IPS-15b (cell line): ENCODE data around the gene FABP2.
"Not testable (repeated sequence)": the region's sequence is repeated elsewhere in the genome, so short reads cannot be mapped to it uniquely, and the experiment has no call there.

ENCODE experiments used
- H3K27me3 ChIP-seq: one replicate; pipeline ENCODE4 v1.6.1; 2013; ENCODE audit warnings: low read length; ENCODE audit not compliant: control insufficient read depth, insufficient read depth
- H3K36me3 ChIP-seq: one replicate; pipeline ENCODE4 v1.6.1; 2013; ENCODE audit warnings: low read length; ENCODE audit not compliant: control insufficient read depth, insufficient read depth
- H3K4me1 ChIP-seq: one replicate; pipeline ENCODE4 v1.6.1; 2013; ENCODE audit warnings: mild to moderate bottlenecking, low read length; ENCODE audit not compliant: control insufficient read depth, insufficient read depth
- H3K4me3 ChIP-seq: one replicate; pipeline ENCODE4 v1.5.1; 2013; ENCODE audit warnings: low read depth, low read length
- H3K9ac ChIP-seq: one replicate; pipeline ENCODE4 v1.6.1; 2013; ENCODE audit warnings: low read depth, mild to moderate bottlenecking, low read length
- H3K9me3 ChIP-seq: one replicate; pipeline ENCODE4 v1.6.1; 2013; ENCODE audit warnings: mild to moderate bottlenecking, low read length; ENCODE audit not compliant: control insufficient read depth, insufficient read depth

The FABP2 gene

DNA sequence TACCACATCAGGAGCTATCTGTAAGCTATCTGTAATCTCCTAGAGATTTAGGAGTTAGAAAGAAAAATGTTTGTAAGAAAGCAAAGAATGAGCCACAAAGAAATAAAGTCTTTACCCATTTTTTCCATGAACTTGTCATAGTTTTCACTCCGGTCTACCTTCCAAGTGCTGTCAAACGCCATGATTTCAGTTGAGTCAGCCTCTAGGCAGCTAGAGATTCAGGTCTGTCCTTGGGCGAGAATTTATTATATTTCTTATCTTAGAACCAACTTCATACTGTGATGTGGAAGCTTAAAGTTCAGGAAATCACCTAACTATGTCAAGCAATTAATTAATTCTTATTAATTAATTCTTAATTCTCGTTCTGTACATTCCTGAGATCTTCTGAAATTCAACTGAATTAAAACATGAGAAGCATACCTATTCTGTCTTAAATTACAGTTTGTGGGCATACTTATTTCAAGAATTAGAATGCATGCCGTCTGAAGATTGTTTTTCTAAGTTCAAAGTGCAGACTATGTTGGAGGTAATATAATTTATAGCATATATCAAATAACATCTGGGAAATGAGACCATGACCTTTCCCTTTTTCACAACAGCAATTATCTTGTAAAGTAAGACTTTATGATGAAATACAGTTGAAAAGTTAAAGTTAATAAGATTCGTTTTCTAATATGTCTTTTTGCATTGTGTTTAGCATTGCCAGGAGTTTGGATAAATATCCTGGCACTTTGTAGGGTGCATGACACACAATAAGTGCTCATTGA is at the start of gene FABP2:
FABP2 (minus strand) TSS at position 218 of the 767 bp plus-strand sequence; CDS start at position 182, 36 bp downstream.
- no peaks in the 10 kb centered on the region for H3K9me3 ChIP-seq

DNA sequence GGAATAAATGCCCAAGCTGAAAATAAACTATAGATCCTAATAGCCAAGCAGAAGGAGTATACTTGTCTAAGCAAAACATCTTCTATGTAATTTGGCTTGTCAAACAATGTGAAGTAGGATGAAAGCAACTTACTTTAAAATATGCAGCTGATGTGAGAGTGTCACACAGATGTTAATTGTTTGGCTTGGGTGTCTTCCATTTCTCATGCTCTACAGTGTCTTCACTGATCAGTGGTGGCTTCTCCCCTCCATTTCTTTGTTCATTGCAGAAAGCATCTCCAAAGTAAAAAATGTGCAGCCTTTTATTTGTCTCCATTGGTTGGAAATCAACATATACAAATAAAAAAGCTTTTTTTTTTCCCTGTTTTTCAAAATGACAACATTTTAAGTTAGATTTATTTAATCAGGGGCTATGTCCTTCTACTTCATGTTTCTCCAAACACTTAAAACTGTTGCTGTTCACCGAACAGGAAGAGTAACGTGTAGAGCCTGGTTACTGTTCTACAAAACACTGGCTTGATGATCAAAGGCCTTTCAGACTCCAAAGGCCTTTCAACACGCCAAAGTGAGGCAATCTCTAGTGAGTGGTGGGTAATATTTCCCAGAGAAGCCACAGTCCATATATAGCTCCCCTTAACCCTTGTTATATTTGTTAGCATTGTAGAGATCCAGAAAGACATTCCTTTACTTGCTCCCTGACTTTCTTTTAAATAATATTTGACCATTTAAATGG is 49.2 kb upstream of the FABP2 start:
- not testable (repeated sequence) for H3K9ac ChIP-seq, H3K4me3 ChIP-seq, H3K36me3 ChIP-seq, H3K27me3 ChIP-seq, H3K4me1 ChIP-seq, H3K9me3 ChIP-seq

More for the DNA sequence above, at the start of gene FABP2:
- Histone ChIP-seq H3K4me1 (no peaks in the 10 kb centered on the region), H3K9ac (no peak within 1 kb of the TSS), H3K27me3 (no peaks in the 10 kb centered on the region), H3K36me3 (no peaks in the 10 kb centered on the region), H3K4me3 (no peak within 1 kb of the TSS)

GRCh38 chr4:119370392-119370791 is 48.5 kb upstream of the FABP2 start:
- not testable (repeated sequence) for H3K4me3 ChIP-seq, H3K4me1 ChIP-seq, H3K36me3 ChIP-seq, H3K9me3 ChIP-seq, H3K9ac ChIP-seq, H3K27me3 ChIP-seq

- not testable (repeated sequence) for H3K36me3 ChIP-seq, H3K9ac ChIP-seq, H3K4me1 ChIP-seq, H3K27me3 ChIP-seq, H3K9me3 ChIP-seq, H3K4me3 ChIP-seq
Measured at GRCh38 chr4:119366802-119367201, 44.9 kb upstream of the FABP2 start.

DNA sequence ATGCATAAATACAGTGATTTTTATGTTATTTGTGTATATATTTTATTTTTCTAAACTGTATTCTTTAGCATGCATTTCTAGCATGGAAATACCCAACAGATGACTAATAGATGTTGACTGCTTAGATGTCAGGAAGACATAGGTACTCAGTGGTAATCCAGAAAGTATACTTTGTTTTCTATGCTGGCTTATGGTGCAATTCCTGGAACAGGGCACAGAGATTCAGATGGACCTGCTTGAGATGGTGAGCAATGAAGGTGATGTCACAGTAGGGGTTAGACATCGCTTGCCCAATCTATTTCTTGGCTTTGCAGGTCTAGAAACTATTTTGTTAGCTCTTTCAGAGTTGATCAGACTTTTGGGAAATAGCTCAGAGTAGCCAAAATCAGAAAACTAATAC is 42.3 kb upstream of the FABP2 start:
- not testable (repeated sequence) for H3K27me3 ChIP-seq, H3K36me3 ChIP-seq, H3K9me3 ChIP-seq, H3K4me3 ChIP-seq, H3K9ac ChIP-seq, H3K4me1 ChIP-seq

GRCh38 chr4:119363372-119363771 is 41.4 kb upstream of the FABP2 start:
- H3K9me3 ChIP-seq, H3K27me3 ChIP-seq: not testable (repeated sequence)

DNA sequence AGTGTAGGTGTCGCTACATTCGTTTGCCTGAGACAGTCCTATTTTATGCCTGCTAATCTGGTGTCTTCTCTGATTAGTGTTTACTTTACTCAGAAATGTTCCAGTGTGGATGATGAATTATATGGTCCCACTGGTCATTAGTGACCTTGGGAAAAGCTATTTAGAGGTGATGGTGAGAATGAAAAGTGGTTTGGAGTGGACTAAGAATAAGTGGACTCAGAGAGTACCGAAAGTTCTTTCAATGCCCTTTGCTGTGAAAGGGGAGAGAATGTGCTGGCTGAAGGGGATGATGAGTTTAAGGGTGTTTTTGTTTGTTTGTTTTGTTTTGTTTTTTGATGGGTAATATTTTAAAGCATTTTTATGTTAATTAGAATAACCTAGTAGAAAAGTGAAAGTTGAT is 40.5 kb upstream of the FABP2 start:
- H3K4me3 ChIP-seq, H3K36me3 ChIP-seq, H3K9me3 ChIP-seq, H3K4me1 ChIP-seq, H3K9ac ChIP-seq, H3K27me3 ChIP-seq: not testable (repeated sequence)

More at GRCh38 chr4:119363372-119363771, 41.4 kb upstream of the FABP2 start:
- H3K9ac ChIP-seq, H3K4me3 ChIP-seq, H3K4me1 ChIP-seq, H3K36me3 ChIP-seq: not testable (repeated sequence)

DNA sequence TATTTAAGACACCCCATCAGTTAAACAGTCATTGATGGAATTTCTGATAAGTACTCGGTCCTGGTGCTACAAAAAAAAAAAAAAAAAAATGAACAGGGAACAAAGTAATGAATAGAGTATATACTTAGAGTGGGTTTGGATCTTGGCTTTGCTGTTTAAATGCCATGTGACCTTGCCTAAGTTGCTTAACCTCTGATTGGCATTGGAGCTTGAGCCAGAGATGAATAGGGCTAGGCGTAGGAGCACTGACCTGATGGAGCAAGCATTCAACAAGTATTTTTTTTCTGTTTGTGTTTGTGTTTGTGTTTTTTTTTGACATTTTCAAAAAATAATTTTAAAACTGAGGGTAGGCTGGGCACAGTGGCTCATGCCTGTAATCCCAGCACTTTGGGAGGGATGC is 37.9 kb upstream of the FABP2 start:
- not testable (repeated sequence) for H3K27me3 ChIP-seq, H3K9ac ChIP-seq, H3K36me3 ChIP-seq, H3K4me1 ChIP-seq, H3K9me3 ChIP-seq, H3K4me3 ChIP-seq

- not testable (repeated sequence) for H3K9ac ChIP-seq, H3K4me3 ChIP-seq, H3K36me3 ChIP-seq, H3K4me1 ChIP-seq, H3K9me3 ChIP-seq, H3K27me3 ChIP-seq
Measured at GRCh38 chr4:119356796-119357195, 34.9 kb upstream of the FABP2 start.

- H3K4me1 ChIP-seq, H3K4me3 ChIP-seq: not testable (repeated sequence)
Measured at GRCh38 chr4:119356041-119356440, 34.1 kb upstream of the FABP2 start.

DNA sequence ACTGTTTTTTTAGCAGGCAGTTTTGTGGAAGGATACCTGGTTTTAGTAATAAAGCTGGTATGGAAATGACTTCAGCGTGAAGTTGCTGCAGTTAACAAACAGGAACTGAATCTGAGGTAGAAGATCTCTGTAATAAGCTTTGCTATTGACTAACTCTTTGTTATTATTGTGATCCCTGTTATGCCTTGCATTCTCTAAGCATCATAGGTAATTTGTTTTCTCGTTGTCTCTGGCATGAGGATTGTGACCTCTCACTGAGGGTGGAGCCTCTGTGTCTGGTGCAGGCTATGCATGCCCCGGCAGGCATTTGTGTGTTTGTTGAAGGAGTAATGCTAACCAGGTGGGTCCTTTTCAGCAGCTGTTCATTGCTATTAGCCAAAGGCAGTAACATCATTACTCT is 31.4 kb upstream of the FABP2 start:
- H3K27me3 ChIP-seq, H3K9me3 ChIP-seq, H3K4me3 ChIP-seq, H3K4me1 ChIP-seq, H3K36me3 ChIP-seq, H3K9ac ChIP-seq: not testable (repeated sequence)

More at GRCh38 chr4:119356041-119356440, 34.1 kb upstream of the FABP2 start:
- H3K27me3 ChIP-seq, H3K36me3 ChIP-seq, H3K9me3 ChIP-seq, H3K9ac ChIP-seq: not testable (repeated sequence)

GRCh38 chr4:119348169-119348568 is 26.2 kb upstream of the FABP2 start:
- H3K27me3 ChIP-seq, H3K4me3 ChIP-seq, H3K36me3 ChIP-seq, H3K4me1 ChIP-seq, H3K9me3 ChIP-seq, H3K9ac ChIP-seq: not testable (repeated sequence)
